HG03175 (cell line): Measurements from ENCODE around the gene EXOC3L1.

Experiments
- ATAC-seq: cut with Tn5 transposase; IDR thresholded peaks from one replicate; pipeline ENCODE4 v1.9.1; 2021; ENCODE audit warnings: mild to moderate bottlenecking, moderate library complexity; ENCODE audit not compliant: unreplicated experiment

The EXOC3L1 gene, protein sequence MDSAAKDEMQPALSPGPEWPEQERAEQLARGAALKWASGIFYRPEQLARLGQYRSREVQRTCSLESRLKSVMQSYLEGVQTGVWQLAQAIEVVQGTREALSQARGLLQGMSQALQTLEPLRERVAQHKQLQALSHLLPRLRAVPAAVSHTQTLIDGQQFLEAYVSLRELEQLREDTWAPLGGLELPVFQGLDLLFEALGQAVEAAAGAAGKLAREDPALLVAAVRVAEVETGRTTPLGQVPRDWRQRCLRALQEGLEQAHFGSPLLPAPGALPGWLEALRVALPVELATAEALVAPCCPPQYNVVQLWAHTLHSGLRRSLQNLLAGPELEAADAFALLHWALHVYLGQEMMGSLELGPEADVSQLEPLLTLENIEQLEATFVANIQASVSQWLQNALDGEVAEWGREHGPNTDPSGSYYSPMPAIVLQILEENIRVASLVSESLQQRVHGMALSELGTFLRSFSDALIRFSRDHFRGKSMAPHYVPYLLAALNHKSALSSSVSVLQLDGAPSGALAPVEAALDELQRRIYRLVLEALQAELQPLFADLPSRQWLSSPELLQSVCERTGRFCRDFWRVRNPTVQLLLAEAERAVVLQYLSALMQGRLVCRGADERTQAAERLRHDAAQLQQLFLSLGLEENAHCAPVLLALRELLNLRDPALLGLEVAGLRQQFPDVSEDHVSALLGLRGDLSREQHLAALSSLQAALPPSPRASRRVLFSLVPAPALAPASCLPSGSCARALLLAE

DNA sequence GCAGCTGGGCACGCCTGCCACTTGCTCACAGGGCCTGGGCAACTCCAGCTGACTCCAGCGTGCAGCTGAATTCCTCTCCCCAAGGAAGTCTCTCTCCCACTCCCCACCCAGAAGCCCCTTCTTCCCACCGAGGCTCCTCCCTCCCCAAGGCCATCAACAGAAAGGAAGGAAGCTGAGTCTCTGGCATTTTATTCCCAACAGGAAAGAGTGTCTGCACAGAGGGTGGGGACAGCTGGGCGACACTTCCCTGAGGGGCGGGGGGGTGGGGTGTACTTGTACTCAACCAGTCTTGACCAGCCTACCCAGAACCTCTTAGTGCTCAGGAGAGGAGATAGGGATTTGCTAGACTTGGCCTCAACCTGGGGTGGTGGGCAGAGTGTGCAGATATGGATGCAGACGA, at the start of gene EXOC3L1:
TSS of gene EXOC3L1 (minus strand) at position 96 of the 400 bp plus-strand sequence. CDS start 460 bp downstream, outside the sequence.
- no peak for ATAC-seq

DNA sequence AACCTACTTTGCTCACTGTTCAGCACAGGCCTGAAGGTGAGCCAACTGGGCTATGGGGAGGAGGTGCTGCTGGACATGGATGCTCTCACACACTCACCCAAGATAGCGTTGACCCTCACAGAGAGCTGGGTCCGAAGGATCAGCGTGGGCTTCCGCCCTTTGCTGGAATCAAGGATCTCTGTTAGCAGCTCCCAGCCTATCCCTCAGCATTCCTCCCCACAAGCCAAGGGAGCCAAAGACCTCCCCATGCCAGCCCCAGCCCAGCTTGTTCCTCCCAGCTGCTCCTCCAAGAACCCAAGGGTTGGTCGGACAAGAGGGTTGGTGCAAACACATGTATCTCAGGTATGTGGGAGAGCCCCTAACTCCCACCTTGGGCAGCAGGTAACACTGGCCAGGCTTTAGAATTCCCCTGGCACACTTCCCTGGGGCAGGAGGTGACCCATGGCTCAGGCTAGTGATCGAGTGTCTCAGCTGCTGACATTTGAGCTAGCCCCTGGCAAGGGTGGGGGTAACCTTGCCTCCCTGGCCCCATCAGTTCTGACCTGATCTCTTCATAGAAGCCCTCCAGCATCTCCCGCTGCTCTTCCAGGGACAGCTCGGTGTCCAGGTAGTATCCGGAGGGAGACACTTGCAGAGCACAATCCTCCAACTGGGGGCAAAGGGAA, 49.0 kb upstream of the EXOC3L1 start:
- ATAC-seq: no peak

DNA sequence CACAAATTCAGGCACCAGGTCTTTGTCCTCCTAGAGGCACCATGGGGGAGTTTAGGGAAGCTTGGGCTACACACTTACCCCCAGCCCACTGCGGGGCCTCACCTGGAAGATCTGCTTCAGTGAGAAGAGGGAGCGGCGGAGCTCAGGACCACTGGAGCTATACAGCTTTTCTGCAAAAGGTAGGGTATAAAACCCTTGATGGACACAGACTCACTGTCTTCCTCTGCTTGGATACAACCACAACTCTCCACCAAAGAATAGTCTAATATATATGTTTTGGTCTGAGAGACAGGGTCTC, 48.3 kb upstream of the EXOC3L1 start:
- ATAC-seq: no peak

DNA sequence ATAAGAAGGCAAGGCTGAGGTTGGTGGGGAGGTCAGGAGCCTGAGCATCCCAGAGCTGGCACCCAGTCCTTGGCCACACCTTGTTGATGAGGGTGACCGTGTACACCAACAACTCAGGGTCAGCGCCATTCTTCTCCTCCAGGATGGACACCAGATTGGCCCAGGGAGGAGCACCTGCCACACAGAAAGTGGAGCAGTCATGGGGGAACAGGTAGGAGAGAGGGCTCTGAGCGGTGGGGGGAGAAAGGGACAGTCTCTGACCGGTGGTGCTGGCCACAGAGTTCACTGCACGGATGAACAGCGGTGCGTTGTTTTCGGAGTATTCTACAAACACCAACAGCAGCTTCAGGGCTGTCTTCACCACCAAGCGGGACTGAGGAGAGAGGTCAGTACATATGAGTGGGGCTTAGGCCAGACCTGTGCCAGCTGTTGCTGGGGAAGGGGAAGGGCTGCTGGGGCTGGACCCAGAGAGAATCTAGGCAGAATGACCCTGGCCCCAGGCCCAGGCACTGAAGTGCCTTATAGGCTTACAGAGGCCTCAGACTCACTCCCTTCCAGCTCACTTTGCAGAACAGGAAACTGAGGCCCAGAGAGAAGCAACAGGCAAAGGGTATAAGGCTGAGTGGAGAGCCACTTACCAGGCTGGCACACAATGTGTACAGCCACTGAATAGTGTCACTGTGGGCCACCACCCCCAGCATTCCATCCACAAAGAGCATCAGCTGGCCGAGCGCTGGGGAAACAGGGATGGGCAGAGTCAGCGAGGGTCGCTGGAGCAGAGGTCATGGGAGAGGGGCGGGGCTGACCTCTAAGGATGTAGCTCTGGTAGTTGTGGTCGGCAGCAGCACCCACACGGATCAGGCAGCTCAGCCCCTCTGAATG, 47.7 kb upstream of the EXOC3L1 start:
- ATAC-seq: no peak

DNA sequence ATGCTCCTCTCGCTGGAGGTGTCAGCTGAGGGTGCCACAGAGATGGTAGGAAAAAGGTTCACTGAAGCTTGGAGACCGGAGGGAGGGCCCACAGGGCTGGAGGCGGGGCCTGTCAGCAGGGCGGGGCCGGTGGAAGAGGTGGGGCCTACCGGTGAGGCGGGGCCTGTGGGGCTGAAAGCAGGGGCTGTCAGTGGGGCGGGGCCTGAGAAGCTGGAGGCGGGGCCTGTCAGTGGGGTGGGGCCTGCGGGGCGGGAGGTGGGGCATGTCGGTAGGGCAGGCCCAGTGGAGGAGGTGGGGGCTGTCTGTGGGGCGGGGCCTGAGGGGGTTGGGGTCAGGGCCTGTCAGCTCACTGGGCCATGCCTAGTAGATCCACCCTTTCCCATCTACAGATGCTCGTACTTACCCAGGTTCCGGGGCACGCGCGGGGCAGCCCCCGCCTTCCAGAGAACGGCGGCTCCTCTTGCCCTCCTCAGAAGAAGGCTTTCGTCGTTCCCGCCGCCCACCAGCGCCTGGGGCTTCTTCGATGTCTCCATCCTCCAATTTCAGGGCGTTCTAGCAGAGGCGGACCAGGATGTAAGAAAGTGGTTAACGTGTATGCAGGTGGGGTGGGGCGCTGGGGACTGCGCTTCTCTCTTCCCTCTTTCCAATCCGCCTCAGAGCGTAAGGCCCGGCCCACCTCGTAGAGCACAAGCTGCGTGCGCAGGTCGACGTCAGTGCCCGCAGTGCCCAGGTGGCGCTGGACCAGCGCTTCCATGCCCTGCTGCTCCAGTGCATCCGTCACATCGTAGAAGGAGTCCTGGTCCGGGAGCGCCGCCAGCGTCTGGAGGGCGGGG, 46.8 kb upstream of the EXOC3L1 start:
- peak; percentile 52 for ATAC-seq

DNA sequence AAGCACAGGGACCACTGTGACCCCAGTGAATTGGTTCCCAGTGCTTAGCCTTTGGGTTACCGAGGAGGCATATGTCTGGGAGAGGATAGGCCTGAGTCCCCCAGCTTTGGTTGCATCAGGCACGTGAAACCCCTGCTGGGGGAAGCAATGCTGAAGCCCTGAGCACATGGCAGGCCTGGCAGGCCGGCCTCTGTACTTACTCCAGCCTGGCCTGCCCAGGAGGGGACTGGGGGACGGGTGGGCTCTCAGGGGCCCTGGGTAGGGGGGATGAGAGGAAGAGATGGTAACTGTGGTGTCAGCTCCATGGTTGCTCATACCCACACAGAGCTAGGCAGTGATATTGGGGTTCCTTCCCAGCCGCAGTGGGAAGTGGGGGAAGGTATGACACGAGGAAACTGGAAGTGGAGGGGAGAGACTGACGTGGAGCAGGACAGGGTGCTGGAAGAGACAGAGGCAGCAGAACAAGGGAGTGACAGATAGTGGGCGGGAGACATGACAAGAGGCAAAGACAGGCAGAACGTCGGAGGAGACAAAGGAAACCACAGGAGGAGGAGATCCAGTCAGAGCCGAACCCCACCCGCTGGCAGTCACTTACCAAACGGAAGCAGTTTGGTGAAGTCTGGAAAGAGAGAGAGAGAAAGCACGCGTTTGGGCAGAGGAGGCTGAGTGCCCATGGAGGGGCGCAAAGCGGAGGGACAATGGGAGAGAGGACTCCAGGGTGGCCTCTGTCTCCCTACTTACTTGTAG, 46.1 kb upstream of the EXOC3L1 start:
- ATAC-seq: no peak

DNA sequence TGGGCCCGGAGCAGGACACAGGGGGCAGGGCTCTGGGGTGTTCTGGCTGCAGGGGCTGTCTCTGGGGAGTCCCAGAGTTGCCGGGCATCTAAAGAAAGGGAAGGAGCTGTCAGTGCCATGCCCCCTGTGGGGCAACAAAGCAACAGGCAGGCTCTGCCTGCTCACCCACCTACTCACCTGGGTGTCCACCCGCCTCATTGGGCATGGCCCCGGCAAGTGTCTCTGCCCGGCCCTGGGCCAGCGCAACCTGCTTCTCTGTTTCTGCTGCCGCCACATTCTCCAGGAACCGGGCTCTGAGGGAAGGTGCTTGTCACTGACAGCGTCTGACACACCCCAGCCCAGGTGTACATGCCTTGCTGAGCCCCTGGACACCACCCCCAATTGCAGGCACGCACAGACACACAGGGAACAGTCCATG, 44.3 kb upstream of the EXOC3L1 start:
- ATAC-seq: no peak

DNA sequence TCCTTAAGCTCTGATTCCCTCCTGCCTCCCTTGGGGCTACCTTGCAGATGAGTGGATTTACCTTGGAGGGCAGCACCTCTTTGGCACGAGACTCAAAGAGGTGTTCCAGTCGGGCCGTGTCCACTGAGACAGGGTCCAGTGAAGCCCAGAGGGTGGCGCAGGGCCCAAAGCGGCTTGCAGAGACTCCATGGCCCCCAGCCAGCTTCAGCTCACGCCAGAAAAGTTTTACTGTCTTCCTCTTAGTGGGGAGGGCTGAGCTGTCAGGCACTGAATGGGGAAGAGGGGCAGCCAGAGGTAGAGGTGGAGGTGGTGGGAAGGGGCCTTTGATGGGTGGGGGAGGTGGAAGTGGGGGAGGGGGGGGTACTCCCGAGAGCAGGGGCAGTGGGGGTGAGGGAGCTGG, 43.7 kb upstream of the EXOC3L1 start:
- no peak for ATAC-seq

DNA sequence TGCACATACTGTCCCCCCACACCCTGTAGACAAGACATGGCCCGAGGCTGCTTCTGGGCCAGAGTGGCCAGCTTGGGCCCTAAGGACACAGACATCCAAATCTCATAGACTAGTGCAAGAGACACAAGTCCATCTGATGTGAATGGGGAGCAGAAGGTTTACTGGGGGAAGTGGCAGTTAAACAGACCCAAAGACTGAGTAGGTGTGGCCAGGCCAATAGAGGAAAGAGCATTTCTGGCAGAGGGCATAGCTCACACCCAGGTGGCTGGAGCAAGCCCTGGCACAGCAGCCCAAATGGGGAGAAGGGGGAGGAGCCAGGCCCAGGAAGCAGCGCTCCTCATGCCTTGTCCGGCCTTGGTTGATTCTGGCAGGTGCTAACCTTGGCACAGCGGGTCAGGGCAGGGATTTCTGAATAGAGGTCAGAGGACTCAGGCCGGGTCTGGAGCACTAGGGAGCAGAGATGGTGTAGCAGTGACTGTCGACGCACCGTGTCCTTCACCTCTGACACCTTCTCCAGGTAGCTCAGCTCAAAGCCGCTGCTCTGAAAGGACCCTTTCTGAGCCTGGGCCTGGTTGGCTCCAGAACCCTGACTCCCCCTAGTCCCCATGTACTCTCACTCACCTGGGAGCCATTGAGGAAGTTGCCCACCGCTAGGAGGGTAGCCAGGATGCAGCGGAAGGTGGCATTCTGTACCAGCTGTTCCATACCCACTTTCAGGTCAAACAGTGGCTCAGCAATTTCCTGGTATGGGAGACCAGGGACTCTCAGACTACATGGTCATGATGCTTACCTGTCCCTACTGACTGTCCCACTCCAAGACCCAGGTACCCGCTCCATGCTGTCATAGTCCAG, 41.1 kb upstream of the EXOC3L1 start:
- ATAC-seq: no peak

DNA sequence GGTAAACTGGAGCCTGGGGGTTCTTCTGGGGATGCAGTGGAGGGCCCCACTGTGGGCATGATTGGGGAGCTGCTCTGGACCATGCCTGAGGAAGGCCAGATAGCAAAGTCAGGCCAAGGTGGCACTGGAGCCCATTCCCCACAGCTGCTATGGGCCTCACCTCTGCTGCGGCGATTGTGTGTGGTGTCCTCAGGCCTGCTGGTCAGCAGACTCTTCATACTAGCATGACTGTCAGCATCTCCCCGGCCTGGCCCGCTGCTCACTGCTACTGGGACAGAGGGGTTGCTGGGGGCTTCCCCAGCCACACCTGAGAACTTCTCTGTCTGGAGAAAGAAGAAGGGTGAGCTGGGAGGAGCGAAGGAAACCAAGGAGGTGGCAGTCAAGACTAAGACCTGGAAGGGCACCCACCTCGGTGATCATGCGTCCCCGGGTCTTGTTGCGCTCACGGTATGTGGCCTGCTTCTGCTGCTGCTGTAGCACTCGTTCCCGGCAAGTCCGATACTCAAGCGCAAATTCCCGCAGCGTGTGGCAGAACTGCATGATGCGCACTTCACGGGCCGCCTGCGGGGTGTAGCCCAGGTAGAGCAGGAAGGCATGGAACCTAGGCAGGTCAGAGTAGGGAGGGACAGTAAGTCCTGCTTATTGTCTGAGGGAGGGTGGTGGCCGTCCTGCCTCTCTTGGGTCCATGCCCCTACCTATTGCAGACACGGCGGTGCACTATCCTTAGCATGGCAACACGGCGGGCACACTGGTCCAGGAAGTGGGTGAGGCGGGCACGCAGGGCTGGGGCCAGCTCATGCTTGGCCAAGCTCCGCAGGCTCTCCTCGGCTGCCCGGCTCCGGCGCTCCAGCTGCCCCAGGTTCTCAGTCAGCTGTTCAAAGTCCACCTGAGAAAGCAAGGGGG, 40.2 kb upstream of the EXOC3L1 start:
- no peak for ATAC-seq

DNA sequence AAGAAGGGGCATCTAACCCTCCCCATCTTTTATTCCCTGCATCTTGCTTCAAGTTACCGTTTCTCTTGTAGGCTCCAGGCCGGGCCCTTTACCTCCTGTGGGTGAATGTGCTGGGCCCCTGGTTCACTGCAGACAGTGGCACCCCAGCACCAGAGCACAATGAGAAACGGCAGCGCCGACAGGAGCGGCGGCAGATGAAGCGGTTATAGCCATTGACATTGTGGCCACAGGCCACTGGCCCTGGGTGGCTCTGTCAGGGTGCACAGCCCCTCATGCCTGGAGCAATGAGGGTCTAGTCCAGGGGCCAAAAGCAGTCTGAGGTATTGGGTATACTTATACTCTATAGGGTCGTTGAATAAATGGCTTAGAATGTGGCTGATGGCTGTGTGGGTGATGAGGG, 39.0 kb upstream of the EXOC3L1 start:
- no peak for ATAC-seq

DNA sequence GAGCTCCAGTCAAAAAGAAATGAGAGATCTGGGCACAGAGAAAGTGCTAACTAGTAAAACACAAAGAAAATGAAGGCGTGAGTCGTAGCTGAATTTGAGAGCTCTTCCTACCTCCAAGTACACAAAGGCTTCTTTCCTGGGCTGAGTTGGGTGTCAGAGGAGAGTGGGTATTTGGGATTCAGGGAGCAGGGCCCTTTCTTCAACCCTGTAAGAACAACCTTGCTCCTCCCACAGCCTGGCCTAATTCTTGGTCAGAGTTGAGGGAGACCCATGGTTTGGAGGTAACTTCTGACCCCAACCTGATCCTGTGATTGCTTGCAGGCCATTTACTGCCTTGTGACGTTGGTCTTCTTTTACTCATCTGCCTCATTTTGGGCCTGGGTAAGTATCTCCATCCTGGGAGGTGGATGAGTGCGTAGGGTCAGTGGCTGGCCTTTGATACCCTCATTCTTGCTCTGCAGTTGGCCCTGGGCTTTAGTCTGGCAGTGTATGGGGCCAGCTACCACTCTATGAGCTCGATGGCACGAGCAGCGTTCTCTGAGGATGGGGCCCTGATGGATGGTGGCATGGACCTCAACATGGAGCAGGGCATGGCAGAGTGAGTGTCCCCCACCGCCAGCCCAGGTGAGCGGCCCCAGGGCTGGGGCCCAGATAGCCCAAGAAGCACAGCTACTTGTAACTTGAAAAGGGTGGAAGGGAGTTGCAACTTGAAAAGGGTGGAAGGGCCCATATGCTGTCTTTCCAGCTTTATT, 38.3 kb upstream of the EXOC3L1 start:
- no peak for ATAC-seq

DNA sequence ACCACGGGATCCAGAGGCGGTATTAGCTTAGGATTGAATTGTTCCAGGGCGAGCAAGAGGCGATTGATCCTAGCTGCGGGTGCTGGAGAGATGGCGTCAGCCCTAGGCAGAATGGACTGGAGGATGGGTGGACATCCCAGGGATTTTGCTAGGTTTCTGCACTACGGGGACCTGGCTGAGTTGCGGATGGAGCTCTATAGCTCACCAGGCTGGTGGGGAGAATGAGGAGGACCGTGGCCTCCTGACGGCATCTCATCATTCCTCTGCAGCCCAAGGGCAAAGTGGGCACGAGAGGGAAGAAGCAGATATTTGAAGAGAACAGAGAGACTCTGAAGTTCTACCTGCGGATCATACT, 37.6 kb upstream of the EXOC3L1 start:
- ATAC-seq: no peak

DNA sequence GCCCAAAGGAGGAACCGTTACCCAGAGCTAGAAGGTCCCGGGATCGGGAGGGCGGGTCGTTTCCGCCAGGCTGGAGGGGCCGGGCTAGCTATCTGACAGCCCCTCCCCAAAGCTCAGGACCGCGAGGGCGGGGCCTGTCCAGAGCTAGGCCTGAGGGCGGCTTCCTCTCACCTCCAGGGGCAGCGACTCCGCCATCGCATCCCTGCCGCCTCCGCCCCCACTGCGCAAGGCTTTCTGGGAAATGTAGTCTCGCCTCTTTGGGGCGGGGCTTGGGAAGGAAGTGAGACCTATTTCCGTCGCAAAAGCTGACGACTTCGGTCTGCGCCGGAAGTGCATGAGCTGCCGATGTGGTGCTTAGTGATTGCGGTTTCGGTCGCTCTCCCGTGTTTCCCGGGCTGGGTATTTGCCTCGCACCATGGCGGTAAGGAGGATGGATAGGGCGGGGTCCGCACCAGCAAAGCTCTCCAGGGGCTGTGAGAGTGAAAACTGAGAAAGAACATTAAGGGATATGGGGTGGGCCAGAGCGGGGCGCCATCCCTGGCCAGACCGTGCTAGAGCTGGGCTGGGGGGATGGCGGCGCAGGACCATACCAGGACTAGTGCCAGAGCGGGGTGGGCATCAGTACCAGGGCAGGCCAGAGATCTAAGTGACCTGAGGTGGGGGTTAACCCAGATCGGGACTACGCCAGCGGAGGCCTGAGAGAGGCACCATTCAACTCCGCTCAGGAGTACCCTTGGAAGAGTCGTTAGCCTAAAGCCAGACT, 37.0 kb upstream of the EXOC3L1 start, which contains the start of gene TMEM208:
TSS of gene TMEM208 (plus strand) at position 327 of the 763 bp plus-strand sequence. CDS start at position 416, 89 bp downstream.
- peak; percentile 95 for ATAC-seq

DNA sequence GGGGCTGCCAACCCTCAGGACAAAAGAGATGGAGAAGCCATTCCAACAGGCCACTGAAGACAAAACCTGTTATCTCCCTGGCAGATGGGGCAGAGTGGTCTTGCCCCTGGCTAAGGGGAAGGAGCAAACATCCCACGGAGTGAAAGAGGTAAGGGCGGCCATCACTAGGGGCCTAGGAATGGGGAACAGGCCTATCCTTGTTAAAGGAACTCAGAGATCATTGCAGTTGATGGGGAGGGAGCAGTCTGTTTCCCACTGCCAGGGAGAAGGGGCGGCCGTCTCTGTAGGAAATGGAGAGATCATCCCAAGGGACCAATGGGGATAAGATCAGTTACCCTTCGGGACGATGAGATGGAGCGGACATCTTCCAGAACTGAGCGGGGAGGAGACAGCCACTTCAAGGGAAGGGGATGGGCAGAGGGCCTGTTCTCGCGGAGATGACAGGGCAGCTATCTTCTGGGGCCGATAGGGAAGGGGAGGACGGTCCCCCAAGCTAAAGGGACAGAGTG, 36.4 kb upstream of the EXOC3L1 start:
- no peak for ATAC-seq

DNA sequence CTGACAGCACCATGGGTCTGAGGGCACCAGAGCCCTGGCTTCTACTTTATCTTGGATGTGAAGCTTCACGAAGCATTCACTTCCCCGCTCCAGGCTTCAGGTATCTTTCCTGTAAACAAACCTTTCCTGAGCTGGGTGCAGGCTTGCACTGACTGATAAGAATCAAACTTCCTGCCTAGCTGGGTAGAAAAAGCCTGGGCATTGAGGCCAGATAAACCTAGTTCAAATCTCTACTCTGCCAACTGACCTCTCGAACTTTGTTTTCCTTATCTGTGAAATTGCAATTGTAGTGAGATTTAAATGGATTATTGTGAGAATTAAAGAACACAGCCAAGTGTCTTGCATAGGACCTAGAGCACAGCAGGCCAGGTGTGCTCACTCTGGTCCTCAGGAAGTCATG, 34.1 kb upstream of the EXOC3L1 start:
- ATAC-seq: no peak
